KMS-11 (cell line): ENCODE measurements around the gene DNPH1.

Experiments used
- H2AFZ ChIP-seq: fragments of 200-600 bp; sonication (generic); 2 replicates; pipeline ENCODE4 v1.6.1; 2016; ENCODE audit warnings: antibody characterized with exemption, mixed run types, low read depth
- H3K27ac ChIP-seq: fragments of 200-600 bp; sonication (generic); 2 replicates; pipeline ENCODE4 v1.6.1; 2016; ENCODE audit warnings: mild to moderate bottlenecking, mixed run types
- H3K27me3 ChIP-seq: fragments of 200-600 bp; sonication (generic); 2 replicates; pipeline ENCODE4 v1.6.1; 2017; ENCODE audit warnings: mild to moderate bottlenecking, low read depth, mixed run types, moderate library complexity; ENCODE audit not compliant: insufficient read depth
- H3K36me3 ChIP-seq: fragments of 200-600 bp; sonication (generic); 2 replicates; pipeline ENCODE4 v1.6.1; 2017; ENCODE audit warnings: mild to moderate bottlenecking, mixed run types; ENCODE audit not compliant: insufficient read depth
- H3K4me1 ChIP-seq: fragments of 200-600 bp; sonication (generic); 2 replicates; pipeline ENCODE4 v1.6.1; 2016; ENCODE audit warnings: mild to moderate bottlenecking, low read depth, mixed run types; ENCODE audit not compliant: poor library complexity, severe bottlenecking
- H3K4me2 ChIP-seq: fragments of 200-600 bp; sonication (generic); 2 replicates; pipeline ENCODE4 v1.7.0; 2016; ENCODE audit warnings: mild to moderate bottlenecking, mixed run types
- H3K4me3 ChIP-seq: fragments of 200-600 bp; sonication (generic); IDR thresholded peaks from 2 replicates; pipeline ENCODE4 v1.6.1; 2017; ENCODE audit warnings: low read depth, low read length, mixed read lengths; ENCODE audit not compliant: insufficient read depth
- H3K79me2 ChIP-seq: fragments of 200-600 bp; sonication (generic); 2 replicates; pipeline ENCODE4 v1.6.1; 2016; ENCODE audit warnings: low read depth, mixed run types; ENCODE audit not compliant: insufficient read depth
- H3K9ac ChIP-seq: fragments of 200-600 bp; sonication (generic); 2 replicates; pipeline ENCODE4 v1.6.1; 2016; ENCODE audit warnings: mild to moderate bottlenecking, mixed run types
- H4K20me1 ChIP-seq: fragments of 200-600 bp; sonication (generic); 2 replicates; pipeline ENCODE4 v1.6.1; 2016; ENCODE audit warnings: mild to moderate bottlenecking, mixed run types; ENCODE audit not compliant: insufficient read depth
- CTCF ChIP-seq: fragments of 200-600 bp; sonication (generic); conservative IDR thresholded peaks from 2 replicates; pipeline ENCODE4 v1.6.1; 2017; ENCODE audit warnings: low read depth, mild to moderate bottlenecking, antibody characterized with exemption, low read length, moderate library complexity, mixed read lengths

The DNPH1 gene

GRCh38 chr6:43254138-43254817, 25.0 kb upstream of the DNPH1 start:
- Histone ChIP-seq H3K4me2 (no peak overlapping the region), H3K79me2 (no peaks in the 10 kb centered on the region), H2AFZ (no peak overlapping the region), H3K9ac (no peak overlapping the region), H3K36me3 (no peaks in the 10 kb centered on the region), H4K20me1 (no peaks in the 10 kb centered on the region), H3K27ac (no peak overlapping the region), H3K4me1 (peaks cover 23% of the 10 kb centered on the region), H3K27me3 (no peaks in the 10 kb centered on the region), H3K4me3 (no peak overlapping the region)
- TF ChIP-seq CTCF = no peak

GRCh38 chr6:43253401-43253800, 24.1 kb upstream of the DNPH1 start:
- H3K4me3 ChIP-seq = no peak overlapping the region
- no peak for TF ChIP-seq CTCF
- no peaks in the 10 kb centered on the region for H3K79me2 ChIP-seq
- H3K27me3 ChIP-seq = no peaks in the 10 kb centered on the region
- no peak overlapping the region for H3K9ac ChIP-seq
- no peak overlapping the region for H3K27ac ChIP-seq
- no peaks in the 10 kb centered on the region for H4K20me1 ChIP-seq
- no peaks in the 10 kb centered on the region for H3K36me3 ChIP-seq
- no peak overlapping the region for H3K4me2 ChIP-seq
- H2AFZ ChIP-seq = no peak overlapping the region
- peaks cover 20% of the 10 kb centered on the region for H3K4me1 ChIP-seq

GRCh38 chr6:43250992-43251373, 21.7 kb upstream of the DNPH1 start:
- no peak overlapping the region for H3K4me2 ChIP-seq
- peaks cover 11% of the 10 kb centered on the region for H3K4me1 ChIP-seq
- H4K20me1 ChIP-seq = no peaks in the 10 kb centered on the region
- H3K9ac ChIP-seq = no peak overlapping the region
- no peak overlapping the region for H2AFZ ChIP-seq
- no peak overlapping the region for H3K27ac ChIP-seq
- H3K27me3 ChIP-seq = no peaks in the 10 kb centered on the region
- H3K4me3 ChIP-seq = no peak overlapping the region
- H3K36me3 ChIP-seq = no peaks in the 10 kb centered on the region
- no peaks in the 10 kb centered on the region for H3K79me2 ChIP-seq
- TF ChIP-seq CTCF = no peak

- H3K79me2 ChIP-seq = no peaks in the 10 kb centered on the region
- no peaks in the 10 kb centered on the region for H3K36me3 ChIP-seq
- no peak overlapping the region for H3K4me3 ChIP-seq
- no peak overlapping the region for H3K4me2 ChIP-seq
- H4K20me1 ChIP-seq = no peaks in the 10 kb centered on the region
- no peak for TF ChIP-seq CTCF
- no peak overlapping the region for H3K9ac ChIP-seq
- H3K4me1 ChIP-seq = peaks cover 13% of the 10 kb centered on the region
- H3K27ac ChIP-seq = no peak overlapping the region
- no peak overlapping the region for H2AFZ ChIP-seq
- no peaks in the 10 kb centered on the region for H3K27me3 ChIP-seq
Measured at GRCh38 chr6:43248791-43249190, 19.5 kb upstream of the DNPH1 start.
